NCI-H1105 (cell line): Measurements from ENCODE around the gene GATA3.

Experiments
- DNase-seq: peaks from one replicate; lab custom pipeline; 2025; lab: John Stamatoyannopoulos, UW

Gene GATA3

GRCh38 chr10:8100366-8100765 lies 45.9 kb downstream of the GATA3 start:
- no peak for DNase-seq

DNA sequence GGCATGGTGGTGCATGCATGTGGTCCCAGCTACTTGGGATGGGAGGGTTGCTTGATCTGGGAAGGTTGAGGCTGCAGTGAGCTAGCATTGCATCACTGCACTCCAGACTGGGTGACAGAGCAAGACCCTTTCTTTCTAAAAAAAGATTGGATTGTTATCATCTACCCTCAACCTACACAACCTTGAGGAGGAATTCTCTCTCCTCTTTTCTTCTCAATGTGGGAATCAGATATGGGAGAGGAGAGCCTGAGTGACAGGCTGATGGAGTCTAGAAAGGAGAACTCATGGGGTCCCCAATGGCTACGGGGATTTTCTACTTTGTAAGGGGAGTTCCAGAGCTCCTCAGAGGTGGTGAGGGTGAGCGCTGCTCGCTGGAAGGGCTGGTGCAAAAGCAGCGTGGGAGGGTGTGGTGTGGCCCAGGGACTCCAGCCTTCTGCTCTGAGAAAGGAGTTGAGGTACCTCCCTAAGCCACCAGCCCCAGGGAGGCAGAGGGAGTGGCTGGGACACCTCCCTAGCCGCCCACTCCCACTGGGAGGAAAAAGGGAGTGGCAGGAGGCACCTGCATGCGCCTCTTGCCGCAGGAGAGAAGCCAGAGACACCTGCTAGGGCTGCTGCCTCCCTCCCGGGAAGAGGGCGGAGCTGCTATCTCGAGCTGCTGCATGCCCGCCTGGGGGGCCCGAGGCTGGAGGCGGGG lies 48.4 kb downstream of the GATA3 start:
- DNase-seq, result no peak

DNA sequence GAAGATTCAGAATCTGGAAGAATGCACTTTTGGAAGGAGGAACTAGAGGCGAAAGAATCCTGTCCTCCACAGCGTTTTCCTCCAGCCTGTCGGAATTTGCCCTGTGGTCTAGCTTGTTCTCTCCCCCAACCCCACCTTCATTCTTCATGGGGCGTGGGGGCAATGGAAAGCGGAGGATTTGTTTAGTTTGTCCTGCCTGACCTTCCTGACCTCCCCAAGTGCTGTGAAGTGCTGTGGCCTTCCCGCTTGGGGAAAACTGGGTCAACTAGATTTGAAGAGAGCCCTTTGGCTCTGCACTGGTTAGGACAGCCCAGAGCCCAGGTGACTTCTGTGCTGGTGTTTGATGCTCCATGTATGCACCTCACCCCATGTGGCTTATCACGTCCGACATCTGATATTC lies 49.1 kb downstream of the GATA3 start:
- DNase-seq, result no peak

DNA sequence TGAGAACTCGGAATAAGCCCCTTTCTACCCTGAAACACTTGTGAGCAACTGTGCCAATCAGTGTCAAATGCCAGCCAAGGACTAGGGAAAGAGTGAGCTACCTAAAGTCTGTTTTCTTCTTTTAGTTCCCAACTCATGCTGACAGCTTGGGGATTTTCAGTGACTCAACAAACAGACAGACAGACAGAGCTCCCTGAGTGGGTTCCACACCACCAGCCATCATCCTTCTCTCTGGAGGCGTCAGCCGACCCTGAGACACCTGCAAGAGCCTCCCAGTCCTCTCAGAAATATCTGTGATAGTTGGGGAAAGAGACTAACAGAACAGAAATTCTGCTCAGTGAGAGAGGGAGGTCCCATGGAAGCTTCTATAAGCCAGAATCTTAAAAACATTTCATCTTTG lies 49.5 kb downstream of the GATA3 start:
- DNase-seq, result no peak

DNA sequence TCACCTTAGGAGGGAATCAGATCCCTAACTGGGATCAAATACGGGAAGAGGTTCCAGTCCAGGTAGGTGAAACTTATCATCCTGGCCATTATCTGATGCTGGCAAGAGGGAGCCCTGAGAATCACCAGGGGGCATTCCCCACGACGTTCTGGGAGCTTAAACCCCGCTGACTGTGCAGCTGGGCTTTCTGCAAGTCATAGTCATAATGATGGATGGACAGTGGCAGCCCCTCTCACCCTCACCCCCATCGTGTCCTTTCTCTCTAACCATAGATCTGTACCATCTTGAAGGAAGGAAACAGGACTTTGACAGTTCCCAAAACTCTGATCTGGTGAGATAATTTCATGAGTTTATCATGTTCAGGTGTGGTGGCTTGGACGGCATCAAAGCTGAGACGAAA lies 50.2 kb downstream of the GATA3 start:
- DNase-seq, result no peak

GRCh38 chr10:8105932-8106331 lies 51.4 kb downstream of the GATA3 start:
- no peak for DNase-seq

DNA sequence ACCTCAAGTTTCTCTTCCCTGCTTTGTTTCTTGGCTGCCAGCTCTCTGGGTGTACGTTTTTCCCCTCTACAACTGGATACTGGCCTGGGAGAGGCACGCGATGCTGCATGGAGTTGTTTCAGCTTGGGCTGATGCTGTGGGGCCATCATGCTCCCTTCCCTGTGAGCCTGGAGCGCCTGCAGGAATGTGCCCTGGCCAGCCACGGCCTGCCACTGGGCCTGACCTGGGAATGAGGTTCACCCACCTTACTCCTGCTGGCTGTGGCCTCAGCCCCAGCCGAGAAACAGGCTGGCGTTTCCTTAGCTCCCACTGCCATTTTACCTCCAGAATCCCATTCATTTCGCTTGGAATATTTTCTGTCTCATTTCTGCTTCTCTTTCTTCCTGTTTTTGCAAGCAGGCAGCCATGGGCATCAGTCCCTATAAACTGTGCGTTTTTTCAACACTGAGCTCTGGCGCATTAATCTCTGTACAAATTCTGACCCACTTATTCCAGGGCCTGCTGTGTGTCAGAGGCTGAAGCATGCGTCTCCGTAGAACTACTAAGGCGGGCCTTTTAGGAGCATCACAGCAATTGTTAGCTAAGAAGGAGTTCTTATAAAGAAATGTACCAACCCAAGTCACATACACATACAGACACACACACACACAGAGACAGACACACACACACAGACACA lies 57.9 kb downstream of the GATA3 start:
- DNase-seq, result no peak

GRCh38 chr10:8112942-8113442 lies 58.5 kb downstream of the GATA3 start:
- no peak for DNase-seq

DNA sequence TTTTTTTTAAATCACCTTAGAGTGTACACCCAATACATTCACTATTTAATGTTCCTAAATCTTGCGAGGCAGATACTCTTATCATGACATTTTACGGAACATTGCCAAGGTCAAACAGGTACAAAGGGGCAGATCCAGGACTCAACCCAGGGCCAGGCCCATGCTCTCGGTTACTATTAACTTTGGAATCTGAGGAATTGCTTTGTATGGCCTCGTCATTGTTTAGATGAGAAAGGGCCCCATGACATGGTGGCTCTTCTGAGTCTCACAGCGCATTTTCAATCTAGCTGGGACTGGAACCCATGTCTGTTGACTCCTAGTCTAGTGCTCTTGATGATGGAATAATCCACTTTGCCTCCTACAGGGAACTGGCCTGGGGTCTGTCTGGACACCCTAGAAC lies 59.1 kb downstream of the GATA3 start:
- DNase-seq, result no peak

DNA sequence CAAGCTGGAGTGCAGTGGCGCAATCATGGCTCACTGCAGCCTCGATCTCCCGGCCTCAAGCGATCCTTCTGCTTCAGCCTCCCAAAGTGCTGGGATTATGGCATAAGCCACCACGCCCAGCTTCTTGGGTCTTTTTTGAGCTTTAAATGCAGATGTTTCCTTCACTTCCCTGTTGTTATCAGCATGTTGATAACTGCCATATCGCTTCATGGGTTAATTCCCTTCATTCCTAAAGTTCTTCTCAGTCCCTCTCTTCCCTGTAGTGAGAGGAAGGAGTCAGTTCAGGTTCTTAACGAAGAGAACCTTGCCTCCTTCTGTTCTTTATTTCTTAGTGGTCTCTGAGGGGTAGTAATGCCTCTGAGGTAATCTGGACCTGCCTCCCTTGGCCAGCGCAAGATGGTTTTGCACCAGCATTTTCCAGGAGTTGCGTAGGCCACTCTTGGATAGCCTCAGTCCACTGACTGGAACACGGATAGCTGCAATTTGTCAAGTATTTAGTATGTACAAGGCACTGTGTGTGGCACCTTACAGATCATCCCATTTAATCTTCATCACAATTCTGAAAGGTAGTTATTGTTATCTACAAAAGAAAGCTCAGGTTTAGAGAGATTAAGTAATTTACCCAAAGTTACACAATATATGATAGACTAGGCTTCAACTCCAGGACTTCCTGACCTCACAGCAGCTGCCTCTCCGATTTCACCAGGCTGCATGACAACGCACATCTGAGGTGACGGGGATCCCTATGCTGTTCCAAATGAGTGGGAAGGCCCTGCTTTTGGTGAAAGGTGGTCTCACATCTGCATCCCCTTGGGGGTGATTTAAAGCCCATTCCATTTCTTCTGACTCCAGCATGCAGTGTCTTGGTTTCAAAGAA lies 60.5 kb downstream of the GATA3 start:
- DNase-seq, result no peak

DNA sequence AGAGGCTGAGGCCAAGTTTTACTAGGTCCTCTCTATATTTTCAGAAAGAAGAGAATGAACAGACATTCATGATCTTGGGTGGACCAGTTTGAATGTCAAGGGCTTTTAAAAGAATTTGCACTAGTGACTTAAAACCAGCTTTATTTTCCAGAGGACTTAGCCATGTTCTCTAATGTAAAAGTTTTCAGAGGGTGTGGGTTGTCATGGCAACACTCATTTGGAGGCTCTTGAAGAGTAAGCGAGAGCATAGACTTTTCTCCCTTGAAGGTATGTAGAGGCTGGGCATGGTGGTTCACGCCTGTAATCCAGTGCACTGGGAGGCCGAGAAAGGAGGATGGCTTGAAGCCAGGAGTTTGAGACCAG lies 61.1 kb downstream of the GATA3 start:
- no peak for DNase-seq

DNA sequence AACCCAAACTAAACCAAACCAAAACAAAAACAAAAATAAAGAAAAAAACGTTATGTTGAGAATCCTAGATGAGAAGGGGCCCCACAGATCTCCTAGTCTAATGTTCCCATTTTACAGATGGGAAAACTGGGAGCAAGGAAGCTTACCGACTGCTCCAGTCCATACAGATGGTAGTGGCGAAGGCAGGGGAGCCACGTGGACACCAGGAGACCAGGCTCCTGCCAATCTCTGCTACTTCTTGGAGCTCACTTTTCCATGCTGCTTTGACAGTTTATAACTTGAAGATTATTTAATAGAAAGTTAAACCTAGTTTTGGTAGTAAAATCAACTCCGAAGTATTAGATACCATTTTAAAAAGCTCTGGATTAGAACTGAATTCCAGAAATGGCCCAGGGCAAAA lies 62.0 kb downstream of the GATA3 start:
- DNase-seq, result no peak

DNA sequence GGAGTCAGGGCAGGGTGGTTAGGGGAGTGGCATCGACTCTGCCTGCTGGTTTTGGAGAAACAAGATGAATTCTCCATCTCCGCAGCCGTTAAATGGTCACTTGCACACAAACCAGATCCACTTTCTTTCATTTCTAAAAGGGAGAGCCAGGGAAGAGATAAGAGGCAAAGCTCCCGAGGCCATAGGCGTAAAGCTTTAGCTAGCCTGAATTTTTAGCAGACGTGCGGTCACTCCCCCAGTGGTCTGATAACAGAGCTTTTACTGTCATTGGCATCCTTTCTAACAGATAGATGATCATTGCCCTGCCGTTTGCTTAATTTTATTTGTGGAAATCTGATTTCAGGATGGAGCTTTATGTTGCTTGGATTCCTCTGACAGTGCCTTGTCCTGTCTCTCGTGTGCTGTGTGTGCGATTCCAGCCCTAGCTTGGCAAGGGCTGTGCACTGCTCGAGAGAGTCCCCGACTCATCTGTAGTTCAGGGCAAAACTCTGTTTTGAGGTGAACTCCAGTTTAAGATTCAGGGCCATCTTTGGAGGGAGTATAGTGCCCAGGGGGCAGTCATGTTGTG lies 62.5 kb downstream of the GATA3 start:
- no peak for DNase-seq

GRCh38 chr10:8121201-8121890 lies 66.9 kb downstream of the GATA3 start:
- no peak for DNase-seq

DNA sequence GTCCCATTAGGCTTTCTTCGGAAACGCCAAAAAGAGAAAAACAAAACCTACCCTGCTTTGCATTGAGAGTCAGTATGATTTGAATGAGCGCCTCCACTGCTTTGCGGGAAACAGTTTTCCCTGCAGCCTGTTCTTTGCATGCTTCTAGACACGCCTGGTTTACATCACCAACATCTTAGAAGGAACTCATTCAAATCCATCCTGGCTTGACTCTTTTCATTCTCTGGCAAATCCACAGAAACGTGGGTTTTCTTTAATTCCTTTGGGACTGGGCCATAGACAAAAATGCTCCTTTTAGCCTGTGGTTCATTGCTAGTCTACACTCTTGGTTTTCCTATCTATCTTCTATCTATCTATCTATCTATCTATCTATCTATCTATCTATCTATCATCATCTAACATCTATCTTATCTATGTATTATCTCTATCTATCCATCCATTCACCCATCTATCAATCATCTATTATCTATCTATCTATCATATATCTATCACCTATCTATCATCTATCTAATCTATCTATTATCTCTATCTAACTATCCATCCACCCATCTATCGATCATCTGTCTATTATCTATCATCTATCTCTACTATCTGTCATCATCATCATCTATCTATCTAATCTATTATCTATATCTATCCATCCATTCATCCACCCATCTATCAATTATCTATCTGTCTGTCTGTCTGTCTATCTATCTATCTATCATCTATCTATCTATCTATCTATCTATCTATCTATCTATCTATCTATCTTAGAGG lies 68.3 kb downstream of the GATA3 start:
- no peak for DNase-seq

DNA sequence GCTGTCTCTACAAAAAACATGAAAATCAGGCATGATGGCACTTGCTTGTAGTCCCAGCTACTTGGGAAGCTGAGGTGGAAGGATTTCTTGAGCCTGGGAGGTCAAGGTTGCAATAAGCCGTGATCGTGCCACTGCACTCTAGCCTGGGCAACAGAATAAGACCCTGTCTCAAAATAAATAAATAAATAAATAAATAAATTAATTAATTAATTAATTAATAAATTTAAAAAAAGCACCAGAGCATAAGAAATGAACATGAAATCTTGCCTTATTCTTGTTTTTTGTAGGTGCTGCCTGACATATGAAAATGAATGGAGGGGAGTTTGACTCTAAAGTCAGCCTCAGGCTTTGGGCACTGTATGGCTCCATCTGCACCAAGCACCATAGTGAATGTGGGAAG lies 69.9 kb downstream of the GATA3 start:
- DNase-seq, result no peak
